Measurements from ENCODE around the gene ADARB2.

Gene ADARB2

DNA sequence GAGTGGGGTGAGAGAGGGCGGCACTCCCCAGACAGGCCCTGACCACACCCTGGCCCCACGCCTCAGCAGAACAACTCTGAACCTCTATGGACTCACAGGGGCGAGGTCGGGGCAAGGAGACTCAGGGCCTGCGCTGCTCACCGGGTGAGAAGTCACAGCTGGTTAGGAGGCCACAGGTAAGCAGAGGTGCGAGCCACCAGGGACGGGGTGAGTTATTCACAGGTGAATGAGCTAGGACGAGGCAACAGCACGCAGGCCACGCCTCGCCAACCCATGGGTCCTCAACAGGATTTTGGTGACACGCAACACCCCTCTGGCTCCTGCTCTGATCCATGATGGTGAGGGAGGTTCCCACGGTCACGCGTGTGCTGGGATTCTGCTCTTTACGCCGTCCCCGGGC lies 202.5 kb downstream of the ADARB2 start:
- TF ChIP-seq ZFX (IDR thresholded peaks at IDR 0.05; ENCODE audit: borderline replicate concordance), result no peak
- TF ChIP-seq, protein P1, sequence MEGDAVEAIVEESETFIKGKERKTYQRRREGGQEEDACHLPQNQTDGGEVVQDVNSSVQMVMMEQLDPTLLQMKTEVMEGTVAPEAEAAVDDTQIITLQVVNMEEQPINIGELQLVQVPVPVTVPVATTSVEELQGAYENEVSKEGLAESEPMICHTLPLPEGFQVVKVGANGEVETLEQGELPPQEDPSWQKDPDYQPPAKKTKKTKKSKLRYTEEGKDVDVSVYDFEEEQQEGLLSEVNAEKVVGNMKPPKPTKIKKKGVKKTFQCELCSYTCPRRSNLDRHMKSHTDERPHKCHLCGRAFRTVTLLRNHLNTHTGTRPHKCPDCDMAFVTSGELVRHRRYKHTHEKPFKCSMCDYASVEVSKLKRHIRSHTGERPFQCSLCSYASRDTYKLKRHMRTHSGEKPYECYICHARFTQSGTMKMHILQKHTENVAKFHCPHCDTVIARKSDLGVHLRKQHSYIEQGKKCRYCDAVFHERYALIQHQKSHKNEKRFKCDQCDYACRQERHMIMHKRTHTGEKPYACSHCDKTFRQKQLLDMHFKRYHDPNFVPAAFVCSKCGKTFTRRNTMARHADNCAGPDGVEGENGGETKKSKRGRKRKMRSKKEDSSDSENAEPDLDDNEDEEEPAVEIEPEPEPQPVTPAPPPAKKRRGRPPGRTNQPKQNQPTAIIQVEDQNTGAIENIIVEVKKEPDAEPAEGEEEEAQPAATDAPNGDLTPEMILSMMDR (IDR thresholded peaks at IDR 0.05), result no peak

DNA sequence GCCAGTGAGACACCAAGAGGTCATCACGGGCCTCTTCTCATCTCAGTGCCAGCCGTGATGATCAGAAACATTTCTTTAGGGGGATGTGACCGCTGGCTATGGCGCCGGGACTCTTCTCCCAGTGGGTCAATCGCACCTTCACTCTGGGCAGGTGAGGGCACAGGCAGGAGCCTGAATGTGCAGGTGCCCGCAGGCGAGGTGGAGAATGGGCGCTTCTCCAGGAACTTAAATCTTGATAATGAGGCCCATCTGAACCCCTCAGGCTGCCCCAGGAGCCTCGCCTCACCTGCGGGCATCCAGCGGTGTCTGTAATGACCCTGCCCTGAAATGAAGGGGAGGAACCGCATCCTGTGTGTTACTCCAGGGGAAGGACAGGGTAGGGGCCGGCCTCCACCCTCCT lies 204.7 kb downstream of the ADARB2 start:
- no peak overlapping the region for H3K27ac ChIP-seq
- TF ChIP-seq, protein P1 (IDR thresholded peaks at IDR 0.05), result no peak
- TF ChIP-seq ZFX (IDR thresholded peaks at IDR 0.05; ENCODE audit: borderline replicate concordance), result no peak

More for the DNA sequence above, 202.5 kb downstream of the ADARB2 start:
- H3K27ac ChIP-seq, result no peak overlapping the region

DNA sequence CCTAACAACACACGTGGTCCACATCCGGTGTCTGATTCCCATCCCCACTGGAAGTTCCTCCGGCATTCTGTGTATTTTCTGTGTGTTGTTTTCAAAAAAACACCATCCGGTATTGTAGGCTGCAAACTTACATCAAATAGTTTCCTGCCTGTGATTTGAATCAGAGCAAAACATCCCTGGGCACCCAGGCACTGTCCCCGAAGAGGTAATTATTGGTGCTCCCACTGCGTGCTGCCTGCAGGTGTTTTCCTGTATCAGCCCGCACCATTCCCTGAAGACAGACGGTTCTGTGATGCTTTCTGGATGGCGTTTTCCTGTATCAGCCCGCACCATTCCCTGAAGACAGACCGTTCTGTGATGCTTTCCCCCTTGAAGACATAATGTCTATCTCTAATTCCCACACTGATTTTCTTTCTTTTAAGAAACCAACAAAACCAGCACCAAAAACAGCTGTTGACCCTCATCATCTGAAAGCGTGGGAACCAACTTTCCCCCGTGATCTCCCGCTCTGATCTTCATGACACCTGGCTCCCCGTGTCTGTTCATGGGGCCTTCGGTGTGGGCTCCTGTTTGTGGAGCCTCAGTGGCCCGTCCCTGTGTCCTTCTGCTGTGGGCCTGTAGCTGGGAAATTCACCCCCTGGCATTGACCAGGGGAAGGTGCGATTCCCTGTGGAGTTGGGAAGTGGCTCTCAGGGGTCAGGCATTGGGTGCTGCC lies 205.3 kb downstream of the ADARB2 start:
- TF ChIP-seq, protein P1 (IDR thresholded peaks at IDR 0.05), result no peak
- no peak for TF ChIP-seq ZFX (IDR thresholded peaks at IDR 0.05; ENCODE audit: borderline replicate concordance)
- H3K27ac ChIP-seq, result no peak overlapping the region

DNA sequence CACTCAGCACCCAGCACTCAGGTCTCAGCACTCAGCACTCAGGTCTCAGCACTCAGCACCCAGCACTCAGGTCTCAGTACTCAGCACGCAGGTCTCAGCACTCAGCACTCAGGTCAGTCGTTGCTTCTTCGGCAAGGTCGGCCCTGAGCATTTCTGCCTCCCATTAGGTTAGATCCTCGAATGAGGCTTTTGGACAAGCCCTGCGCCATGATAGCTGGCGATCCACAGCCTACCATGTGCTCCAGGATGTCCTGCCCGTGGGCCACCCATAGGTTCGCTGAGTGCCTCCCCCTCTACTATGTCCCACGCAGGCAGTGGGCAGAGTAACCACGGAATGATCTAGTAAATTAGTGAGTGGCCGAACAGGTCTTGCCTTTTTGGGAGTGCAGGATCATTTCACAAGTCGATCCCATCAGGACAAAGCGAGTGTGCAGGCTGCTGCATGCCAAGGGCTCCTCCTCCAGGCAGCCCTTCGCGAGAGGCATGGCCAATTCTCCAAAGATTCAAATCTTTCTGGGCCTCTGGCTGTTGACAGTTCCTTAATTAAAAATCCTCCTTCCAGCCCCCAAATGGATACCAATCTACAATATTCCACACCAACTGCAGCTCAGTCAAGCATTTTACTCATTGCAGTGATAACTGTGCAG lies 206.3 kb downstream of the ADARB2 start:
- TF ChIP-seq ZFX (IDR thresholded peaks at IDR 0.05; ENCODE audit: borderline replicate concordance), result no peak
- TF ChIP-seq, protein P1 (IDR thresholded peaks at IDR 0.05), result no peak
- no peak overlapping the region for H3K27ac ChIP-seq

DNA sequence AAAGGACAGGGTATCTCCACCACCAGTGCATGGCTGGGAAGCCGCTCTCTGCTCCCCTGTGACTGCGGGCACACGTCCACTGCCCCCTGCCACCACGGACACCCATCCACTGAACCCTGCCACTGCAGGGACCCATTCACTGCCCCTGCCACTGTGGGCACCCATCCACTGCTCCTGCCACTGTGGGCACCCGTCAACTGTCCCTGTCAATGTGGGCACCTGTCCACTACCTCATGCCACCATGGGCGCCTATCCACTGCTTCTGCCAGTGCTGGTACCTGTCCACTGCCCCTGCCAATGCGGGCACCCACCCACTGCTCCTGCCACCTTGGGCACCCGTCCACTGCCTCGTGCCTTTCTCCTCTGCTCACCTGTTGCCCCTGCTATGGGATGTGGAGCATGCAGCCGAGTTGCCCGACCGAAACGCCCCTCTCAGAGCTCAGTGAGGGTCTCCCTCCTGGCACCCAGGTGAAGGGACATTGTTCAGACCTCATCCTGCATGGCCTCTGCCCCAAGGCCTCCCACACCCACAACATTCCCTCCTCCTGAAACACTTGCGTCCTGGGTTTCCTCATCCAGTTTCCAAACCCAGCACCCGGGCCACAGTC lies 207.4 kb downstream of the ADARB2 start:
- TF ChIP-seq, protein P1 (IDR thresholded peaks at IDR 0.05), result no peak
- no peak for TF ChIP-seq ZFX (IDR thresholded peaks at IDR 0.05; ENCODE audit: borderline replicate concordance)
- no peak overlapping the region for H3K27ac ChIP-seq

DNA sequence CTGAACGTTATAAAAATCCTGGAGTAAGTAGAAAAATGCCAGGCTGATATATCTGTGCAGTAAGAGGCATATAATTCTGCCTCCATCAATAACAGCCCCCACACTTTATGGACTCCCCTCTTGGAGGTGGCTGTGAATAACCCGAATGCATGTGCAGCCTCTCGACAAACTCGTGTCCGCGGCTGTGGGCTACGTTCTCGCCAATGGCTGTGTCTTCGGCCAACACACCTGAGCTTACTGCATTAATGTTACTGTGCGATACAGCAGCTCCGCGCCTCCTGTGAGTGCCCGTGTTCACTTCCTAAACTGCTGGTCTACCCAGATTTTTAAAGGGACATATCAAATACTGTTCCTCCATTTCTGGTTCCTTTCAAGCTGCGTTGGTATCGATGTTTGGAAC lies 209.4 kb downstream of the ADARB2 start:
- no peak for TF ChIP-seq ZFX (IDR thresholded peaks at IDR 0.05; ENCODE audit: borderline replicate concordance)
- TF ChIP-seq, protein P1 (IDR thresholded peaks at IDR 0.05), result no peak
- H3K27ac ChIP-seq, result no peak overlapping the region
